ENCODE measurements around the gene PRUNE1. TPM values are rescaled to one million over a fixed set of nuclear protein-coding genes. Genes with fewer than 3 reads are reported as not detected.
A peak's percentile ranks its signal among the peaks of the same experiment; 100 is the strongest.

PRUNE1 gene
- total and polyA plus RNA-seq, 4 donors, result 6.1 to 10.6 (median 9.4) TPM

DNA sequence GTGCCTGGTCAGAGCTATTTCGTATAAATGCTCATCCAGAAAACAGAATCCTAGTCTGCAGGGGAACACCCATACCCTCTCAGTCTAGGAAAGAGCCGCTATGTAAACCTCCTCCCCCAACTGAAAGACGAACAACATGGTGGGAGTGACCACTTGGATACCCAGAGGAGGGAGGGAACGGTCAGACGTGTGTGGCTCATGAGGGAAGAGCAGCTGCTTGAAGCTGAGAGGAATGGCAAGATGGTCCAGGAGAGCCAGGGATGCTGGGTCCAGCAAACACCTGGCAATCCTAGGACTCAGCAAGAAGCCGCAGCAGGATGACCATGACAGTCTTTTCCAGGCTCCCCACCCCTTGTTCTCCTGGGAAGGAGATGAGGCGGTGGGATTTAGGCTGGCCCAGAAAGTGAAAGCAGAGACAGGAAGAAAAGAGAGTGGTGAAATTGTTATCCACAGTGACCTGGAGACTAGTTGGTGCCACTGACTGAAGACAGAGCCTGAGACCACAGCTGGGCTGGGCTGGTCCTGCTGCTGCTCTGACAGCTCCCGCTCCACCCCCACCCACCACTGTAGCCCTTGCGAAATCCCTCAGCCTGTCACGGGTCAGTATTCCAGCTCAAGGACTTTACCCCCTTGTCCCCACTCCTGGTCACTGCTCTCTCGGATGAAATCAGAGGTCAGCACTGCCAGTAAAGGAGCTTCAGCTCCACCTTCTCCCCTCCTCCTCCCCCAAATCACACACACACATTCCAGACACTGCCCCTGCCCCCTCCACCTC lies 37.3 kb upstream of the PRUNE1 start:
- Histone ChIP-seq H3K4me3 (ENCODE audit: low read depth in 1 of 3, low read length in 3 of 3) (peak overlapping the region; percentile 31 to 86 (median 45)), H3K4me1 (ENCODE audit: control insufficient read depth in 4 of 4, insufficient read depth in 4 of 4, low read length in 3 of 4) (peaks cover 7 to 59% (median 43%) of the 10 kb centered on the region in 4 donors), H3K36me3 (ENCODE audit: control insufficient read depth in 4 of 4, insufficient read depth in 3 of 4, low read depth in 1 of 4, low read length in 3 of 4) (peaks cover 16 to 31% (median 28%) of the 10 kb centered on the region in 4 donors), H3K27me3 (ENCODE audit: control insufficient read depth in 4 of 4, insufficient read depth in 4 of 4, low read length in 3 of 4) (no peaks in the 10 kb centered on the region), H3K9me3 (ENCODE audit: control insufficient read depth in 4 of 4, low read length in 3 of 4) (no peaks in the 10 kb centered on the region), H3K9ac (ENCODE audit: low read depth in 1 of 2, low read length in 2 of 2) (no peak overlapping the region), H3K27ac (ENCODE audit: low read depth in 1 of 2, low read length in 2 of 2) (peak overlapping the region; percentile 89 to 90)
- DNase-seq (ENCODE audit: low spot score), result peak; percentile 76
- 21% methylated on average over 11 of the region's 11 CpGs for WGBS
- TF ChIP-seq SP1 (IDR thresholded peaks at IDR 0.05) (peak; percentile 97), FOXA2 (IDR thresholded peaks at IDR 0.05) (peak; percentile 65), HNF4G (IDR thresholded peaks at IDR 0.05) (peak; percentile 100), RXRA (IDR thresholded peaks at IDR 0.05) (peak; percentile 100), EGR1 (IDR thresholded peaks at IDR 0.05; ENCODE audit: low read depth in 2 of 2) (peak in 1 of 2 donors; percentile 63), NR2F2 (IDR thresholded peaks at IDR 0.05) (peak; percentile 98), FOXA1 (IDR thresholded peaks at IDR 0.05) (peak; percentile 68), JUND (IDR thresholded peaks at IDR 0.05) (peak; percentile 88 to 96), GABPA (IDR thresholded peaks at IDR 0.05 in 1 of 2, conservative IDR thresholded peaks at IDR 0.05 in 1 of 2) (peak in 1 of 2 donors; percentile 66), HNF4A (conservative IDR thresholded peaks at IDR 0.05) (peak; percentile 99 to 100), RAD21 (IDR thresholded peaks at IDR 0.05) (peak; percentile 36 to 50), TAF1 (conservative IDR thresholded peaks at IDR 0.05) (no peak), YY1 (IDR thresholded peaks at IDR 0.05) (no peak)
- TF ChIP-seq, protein P1, sequence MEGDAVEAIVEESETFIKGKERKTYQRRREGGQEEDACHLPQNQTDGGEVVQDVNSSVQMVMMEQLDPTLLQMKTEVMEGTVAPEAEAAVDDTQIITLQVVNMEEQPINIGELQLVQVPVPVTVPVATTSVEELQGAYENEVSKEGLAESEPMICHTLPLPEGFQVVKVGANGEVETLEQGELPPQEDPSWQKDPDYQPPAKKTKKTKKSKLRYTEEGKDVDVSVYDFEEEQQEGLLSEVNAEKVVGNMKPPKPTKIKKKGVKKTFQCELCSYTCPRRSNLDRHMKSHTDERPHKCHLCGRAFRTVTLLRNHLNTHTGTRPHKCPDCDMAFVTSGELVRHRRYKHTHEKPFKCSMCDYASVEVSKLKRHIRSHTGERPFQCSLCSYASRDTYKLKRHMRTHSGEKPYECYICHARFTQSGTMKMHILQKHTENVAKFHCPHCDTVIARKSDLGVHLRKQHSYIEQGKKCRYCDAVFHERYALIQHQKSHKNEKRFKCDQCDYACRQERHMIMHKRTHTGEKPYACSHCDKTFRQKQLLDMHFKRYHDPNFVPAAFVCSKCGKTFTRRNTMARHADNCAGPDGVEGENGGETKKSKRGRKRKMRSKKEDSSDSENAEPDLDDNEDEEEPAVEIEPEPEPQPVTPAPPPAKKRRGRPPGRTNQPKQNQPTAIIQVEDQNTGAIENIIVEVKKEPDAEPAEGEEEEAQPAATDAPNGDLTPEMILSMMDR (IDR thresholded peaks at IDR 0.05; ENCODE audit: low read depth, low read length, missing input control), result no peak
- TF ChIP-seq, protein P2, sequence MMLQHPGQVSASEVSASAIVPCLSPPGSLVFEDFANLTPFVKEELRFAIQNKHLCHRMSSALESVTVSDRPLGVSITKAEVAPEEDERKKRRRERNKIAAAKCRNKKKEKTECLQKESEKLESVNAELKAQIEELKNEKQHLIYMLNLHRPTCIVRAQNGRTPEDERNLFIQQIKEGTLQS (IDR thresholded peaks at IDR 0.05), result peak; percentile 84
- TF ChIP-seq, protein P3, sequence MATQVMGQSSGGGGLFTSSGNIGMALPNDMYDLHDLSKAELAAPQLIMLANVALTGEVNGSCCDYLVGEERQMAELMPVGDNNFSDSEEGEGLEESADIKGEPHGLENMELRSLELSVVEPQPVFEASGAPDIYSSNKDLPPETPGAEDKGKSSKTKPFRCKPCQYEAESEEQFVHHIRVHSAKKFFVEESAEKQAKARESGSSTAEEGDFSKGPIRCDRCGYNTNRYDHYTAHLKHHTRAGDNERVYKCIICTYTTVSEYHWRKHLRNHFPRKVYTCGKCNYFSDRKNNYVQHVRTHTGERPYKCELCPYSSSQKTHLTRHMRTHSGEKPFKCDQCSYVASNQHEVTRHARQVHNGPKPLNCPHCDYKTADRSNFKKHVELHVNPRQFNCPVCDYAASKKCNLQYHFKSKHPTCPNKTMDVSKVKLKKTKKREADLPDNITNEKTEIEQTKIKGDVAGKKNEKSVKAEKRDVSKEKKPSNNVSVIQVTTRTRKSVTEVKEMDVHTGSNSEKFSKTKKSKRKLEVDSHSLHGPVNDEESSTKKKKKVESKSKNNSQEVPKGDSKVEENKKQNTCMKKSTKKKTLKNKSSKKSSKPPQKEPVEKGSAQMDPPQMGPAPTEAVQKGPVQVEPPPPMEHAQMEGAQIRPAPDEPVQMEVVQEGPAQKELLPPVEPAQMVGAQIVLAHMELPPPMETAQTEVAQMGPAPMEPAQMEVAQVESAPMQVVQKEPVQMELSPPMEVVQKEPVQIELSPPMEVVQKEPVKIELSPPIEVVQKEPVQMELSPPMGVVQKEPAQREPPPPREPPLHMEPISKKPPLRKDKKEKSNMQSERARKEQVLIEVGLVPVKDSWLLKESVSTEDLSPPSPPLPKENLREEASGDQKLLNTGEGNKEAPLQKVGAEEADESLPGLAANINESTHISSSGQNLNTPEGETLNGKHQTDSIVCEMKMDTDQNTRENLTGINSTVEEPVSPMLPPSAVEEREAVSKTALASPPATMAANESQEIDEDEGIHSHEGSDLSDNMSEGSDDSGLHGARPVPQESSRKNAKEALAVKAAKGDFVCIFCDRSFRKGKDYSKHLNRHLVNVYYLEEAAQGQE (IDR thresholded peaks at IDR 0.05), result peak; percentile 80
- TF ChIP-seq, protein P4, sequence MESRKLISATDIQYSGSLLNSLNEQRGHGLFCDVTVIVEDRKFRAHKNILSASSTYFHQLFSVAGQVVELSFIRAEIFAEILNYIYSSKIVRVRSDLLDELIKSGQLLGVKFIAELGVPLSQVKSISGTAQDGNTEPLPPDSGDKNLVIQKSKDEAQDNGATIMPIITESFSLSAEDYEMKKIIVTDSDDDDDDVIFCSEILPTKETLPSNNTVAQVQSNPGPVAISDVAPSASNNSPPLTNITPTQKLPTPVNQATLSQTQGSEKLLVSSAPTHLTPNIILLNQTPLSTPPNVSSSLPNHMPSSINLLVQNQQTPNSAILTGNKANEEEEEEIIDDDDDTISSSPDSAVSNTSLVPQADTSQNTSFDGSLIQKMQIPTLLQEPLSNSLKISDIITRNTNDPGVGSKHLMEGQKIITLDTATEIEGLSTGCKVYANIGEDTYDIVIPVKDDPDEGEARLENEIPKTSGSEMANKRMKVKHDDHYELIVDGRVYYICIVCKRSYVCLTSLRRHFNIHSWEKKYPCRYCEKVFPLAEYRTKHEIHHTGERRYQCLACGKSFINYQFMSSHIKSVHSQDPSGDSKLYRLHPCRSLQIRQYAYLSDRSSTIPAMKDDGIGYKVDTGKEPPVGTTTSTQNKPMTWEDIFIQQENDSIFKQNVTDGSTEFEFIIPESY (IDR thresholded peaks at IDR 0.05), result peak; percentile 91
- TF ChIP-seq, protein P5, sequence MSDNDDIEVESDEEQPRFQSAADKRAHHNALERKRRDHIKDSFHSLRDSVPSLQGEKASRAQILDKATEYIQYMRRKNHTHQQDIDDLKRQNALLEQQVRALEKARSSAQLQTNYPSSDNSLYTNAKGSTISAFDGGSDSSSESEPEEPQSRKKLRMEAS (IDR thresholded peaks at IDR 0.05), result peak; percentile 89

Measured in liver (tissue), 9 donors.